ENCODE data around the gene HPS1.
A peak's percentile ranks its signal among the peaks of the same experiment; 100 is the strongest.

HPS1 gene

DNA sequence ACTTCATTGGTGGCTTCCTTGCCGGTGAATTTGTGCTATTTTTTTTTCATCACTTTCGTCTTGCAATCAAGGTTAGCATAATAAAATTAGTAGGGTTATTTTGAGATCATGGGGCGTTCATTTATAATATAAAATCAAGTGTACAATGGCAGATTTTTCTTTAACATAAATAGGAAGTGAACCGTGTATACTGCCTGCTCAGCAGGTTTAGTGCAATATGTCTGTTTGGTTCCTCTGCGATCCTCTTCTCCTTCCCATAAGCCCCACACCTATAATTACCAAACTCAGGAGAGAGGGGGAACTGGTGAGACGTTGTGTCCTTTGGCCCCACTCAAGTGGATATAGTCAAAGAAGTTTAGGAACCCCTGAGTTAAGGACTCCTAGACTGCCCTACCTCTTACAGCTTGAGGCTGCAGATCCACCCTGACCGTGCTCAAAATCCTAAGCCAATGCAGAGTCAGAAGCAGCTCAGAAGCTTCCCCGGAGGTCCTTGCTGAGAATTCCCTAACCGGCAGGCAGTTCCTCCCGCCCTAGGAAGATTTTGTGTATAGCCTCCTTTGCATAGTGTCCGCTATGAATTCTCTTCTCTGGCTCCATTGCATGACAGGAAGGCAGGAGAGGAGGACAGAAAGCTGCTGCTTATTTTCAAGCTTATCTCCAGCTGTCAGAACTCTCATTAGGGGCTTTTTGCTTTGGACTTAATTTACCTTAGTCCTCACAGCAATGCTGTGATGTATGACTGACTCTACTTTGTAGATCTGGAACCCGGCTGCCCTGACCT, 73.3 kb downstream of the HPS1 start:
- Histone ChIP-seq H3K27me3 (ENCODE audit: control insufficient read depth in 5 of 5, insufficient read depth in 4 of 5, low read length in 5 of 5) (no peaks in the 10 kb centered on the region), H3K4me3 (ENCODE audit: low read depth in 1 of 5, low read length in 5 of 5) (no peak overlapping the region), H3K9me3 (ENCODE audit: control insufficient read depth in 5 of 5, low read length in 5 of 5) (peaks cover 0 to 6% (median 4%) of the 10 kb centered on the region in 5 donors), H3K9ac (ENCODE audit: low read length in 5 of 5) (peak overlapping the region in 1 of 5 donors; percentile 42), H3K36me3 (ENCODE audit: control insufficient read depth in 5 of 5, insufficient read depth in 5 of 5, low read length in 5 of 5) (no peaks in the 10 kb centered on the region), H3K27ac (ENCODE audit: low read depth, low read length) (no peak overlapping the region), H3K4me1 (ENCODE audit: control insufficient read depth in 5 of 5, insufficient read depth in 5 of 5, low read length in 5 of 5) (peaks cover 3 to 31% (median 15%) of the 10 kb centered on the region in 5 donors)

GRCh38 chr10:98370831-98371820, 75.6 kb downstream of the HPS1 start:
- H3K9ac ChIP-seq (ENCODE audit: low read length in 5 of 5), result no peak overlapping the region
- H3K27ac ChIP-seq (ENCODE audit: low read depth, low read length), result peak overlapping the region; percentile 11
- H3K9me3 ChIP-seq (ENCODE audit: control insufficient read depth in 5 of 5, low read length in 5 of 5), result no peaks in the 10 kb centered on the region

GRCh38 chr10:98369801-98370200, 76.9 kb downstream of the HPS1 start:
- H3K9ac ChIP-seq (ENCODE audit: low read length in 5 of 5), result no peak overlapping the region
- H3K27ac ChIP-seq (ENCODE audit: low read depth, low read length), result no peak overlapping the region
- H3K4me3 ChIP-seq (ENCODE audit: low read depth in 1 of 5, low read length in 5 of 5), result no peak overlapping the region
- H3K4me1 ChIP-seq (ENCODE audit: control insufficient read depth in 5 of 5, insufficient read depth in 5 of 5, low read length in 5 of 5), result peaks cover 3 to 24% (median 15%) of the 10 kb centered on the region in 5 donors
- no peaks in the 10 kb centered on the region for H3K36me3 ChIP-seq (ENCODE audit: control insufficient read depth in 5 of 5, insufficient read depth in 5 of 5, low read length in 5 of 5)
- no peaks in the 10 kb centered on the region for H3K27me3 ChIP-seq (ENCODE audit: control insufficient read depth in 5 of 5, insufficient read depth in 4 of 5, low read length in 5 of 5)
- H3K9me3 ChIP-seq (ENCODE audit: control insufficient read depth in 5 of 5, low read length in 5 of 5), result no peaks in the 10 kb centered on the region

More at GRCh38 chr10:98370831-98371820, 75.6 kb downstream of the HPS1 start:
- Histone ChIP-seq H3K36me3 (ENCODE audit: control insufficient read depth in 5 of 5, insufficient read depth in 5 of 5, low read length in 5 of 5) (no peaks in the 10 kb centered on the region), H3K27me3 (ENCODE audit: control insufficient read depth in 5 of 5, insufficient read depth in 4 of 5, low read length in 5 of 5) (no peaks in the 10 kb centered on the region), H3K4me3 (ENCODE audit: low read depth in 1 of 5, low read length in 5 of 5) (peak overlapping the region in 3 of 5 donors; percentile 9 to 29 (median 13)), H3K4me1 (ENCODE audit: control insufficient read depth in 5 of 5, insufficient read depth in 5 of 5, low read length in 5 of 5) (peaks cover 3 to 28% (median 15%) of the 10 kb centered on the region in 5 donors)

DNA sequence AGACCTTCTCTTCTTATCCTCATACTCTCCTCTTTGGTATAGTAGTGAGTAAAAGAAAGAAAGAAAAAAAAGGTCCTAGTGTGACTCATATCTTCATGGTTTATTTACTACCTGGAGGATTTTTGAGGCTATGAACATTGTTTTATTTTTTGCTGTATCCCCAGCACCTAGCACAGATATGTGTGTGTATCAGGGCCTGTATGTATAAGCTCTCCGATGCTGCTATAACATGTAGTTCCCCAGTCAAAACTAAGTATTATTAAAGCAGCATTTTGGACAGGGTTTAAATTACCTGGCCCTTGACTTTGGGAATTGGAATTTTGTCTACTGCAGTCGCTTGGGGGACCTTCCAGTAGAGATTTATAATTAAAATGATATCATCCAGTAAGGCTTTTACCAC, 78.1 kb downstream of the HPS1 start:
- H3K4me3 ChIP-seq (ENCODE audit: low read depth in 1 of 5, low read length in 5 of 5), result no peak overlapping the region
- H3K9ac ChIP-seq (ENCODE audit: low read length in 5 of 5), result no peak overlapping the region
- H3K36me3 ChIP-seq (ENCODE audit: control insufficient read depth in 5 of 5, insufficient read depth in 5 of 5, low read length in 5 of 5), result no peaks in the 10 kb centered on the region
- H3K27me3 ChIP-seq (ENCODE audit: control insufficient read depth in 5 of 5, insufficient read depth in 4 of 5, low read length in 5 of 5), result no peaks in the 10 kb centered on the region
- no peak overlapping the region for H3K27ac ChIP-seq (ENCODE audit: low read depth, low read length)
- no peaks in the 10 kb centered on the region for H3K9me3 ChIP-seq (ENCODE audit: control insufficient read depth in 5 of 5, low read length in 5 of 5)
- peaks cover 3 to 18% (median 15%) of the 10 kb centered on the region in 5 donors for H3K4me1 ChIP-seq (ENCODE audit: control insufficient read depth in 5 of 5, insufficient read depth in 5 of 5, low read length in 5 of 5)

DNA sequence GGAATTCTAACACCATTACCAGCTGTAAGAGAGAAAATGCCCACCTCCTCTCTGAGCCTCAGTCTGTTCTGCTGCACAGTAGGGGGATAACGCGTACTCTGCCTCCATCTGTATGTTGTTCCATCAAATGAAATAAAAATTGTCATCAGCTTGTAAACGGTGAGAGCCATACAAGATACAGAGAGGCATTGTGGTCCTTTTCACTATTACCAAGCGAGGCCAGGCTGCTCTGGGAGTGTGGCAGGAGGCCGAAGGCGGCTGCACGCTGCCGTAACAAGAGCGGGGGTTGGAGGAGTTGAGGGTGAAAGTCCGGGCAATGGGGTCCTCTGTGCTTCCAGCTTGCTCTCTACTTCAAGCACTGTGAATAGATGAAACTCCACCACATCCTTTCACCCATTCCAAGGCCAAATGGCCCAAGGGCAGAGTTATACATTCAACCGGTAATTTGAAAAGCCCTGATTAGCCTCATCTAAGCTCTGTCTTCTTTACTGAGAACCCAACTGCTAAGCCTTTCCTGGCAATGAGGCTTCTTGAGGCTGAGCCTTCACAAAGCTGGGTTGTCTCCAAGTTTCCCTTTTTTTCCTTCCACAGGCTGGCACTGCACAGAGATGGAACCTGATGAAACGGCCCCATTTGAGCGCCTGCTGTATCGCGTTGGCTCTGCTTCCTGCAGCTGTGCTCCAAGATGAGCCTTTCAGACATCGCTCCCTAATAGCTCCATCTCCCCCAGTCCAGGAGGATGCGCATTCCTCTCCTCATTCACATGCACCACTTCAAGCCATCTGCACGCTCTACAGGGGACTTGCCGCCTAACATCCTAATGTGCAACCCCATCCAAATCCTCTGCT, 78.9 kb downstream of the HPS1 start:
- Histone ChIP-seq H3K4me1 (ENCODE audit: control insufficient read depth in 5 of 5, insufficient read depth in 5 of 5, low read length in 5 of 5) (peaks cover 3 to 18% (median 13%) of the 10 kb centered on the region in 5 donors), H3K9ac (ENCODE audit: low read length in 5 of 5) (no peak overlapping the region), H3K27ac (ENCODE audit: low read depth, low read length) (no peak overlapping the region), H3K36me3 (ENCODE audit: control insufficient read depth in 5 of 5, insufficient read depth in 5 of 5, low read length in 5 of 5) (no peaks in the 10 kb centered on the region), H3K9me3 (ENCODE audit: control insufficient read depth in 5 of 5, low read length in 5 of 5) (no peaks in the 10 kb centered on the region), H3K27me3 (ENCODE audit: control insufficient read depth in 5 of 5, insufficient read depth in 4 of 5, low read length in 5 of 5) (no peaks in the 10 kb centered on the region), H3K4me3 (ENCODE audit: low read depth in 1 of 5, low read length in 5 of 5) (no peak overlapping the region)
